AML-193 (cell line): ENCODE measurements around the gene CBX8.
A peak's percentile ranks its signal among the peaks of the same experiment; 100 is the strongest.

Experiments used
- DNase-seq, 2 experiments: peaks; one replicate each; lab custom pipeline; 2025; lab: John Stamatoyannopoulos, UW

The CBX8 gene

GRCh38 chr17:79819534-79820276 lies 22.8 kb upstream of the CBX8 start:
- no peak for DNase-seq

- DNase-seq = no peak
Observed at GRCh38 chr17:79819085-79819484, 22.2 kb upstream of the CBX8 start.

GRCh38 chr17:79818026-79818758 lies 21.3 kb upstream of the CBX8 start:
- no peak for DNase-seq

GRCh38 chr17:79815836-79816461 lies 19.1 kb upstream of the CBX8 start:
- DNase-seq = no peak

GRCh38 chr17:79814974-79815835 lies 18.3 kb upstream of the CBX8 start:
- DNase-seq = no peak

- no peak for DNase-seq
Observed at GRCh38 chr17:79814127-79814973, 17.5 kb upstream of the CBX8 start.

- DNase-seq = no peak
Observed at GRCh38 chr17:79813297-79814126, 16.6 kb upstream of the CBX8 start.

- no peak for DNase-seq
Observed at GRCh38 chr17:79812353-79813258, 15.7 kb upstream of the CBX8 start.

- DNase-seq = no peak
Observed at GRCh38 chr17:79811868-79812352, 15.0 kb upstream of the CBX8 start.

GRCh38 chr17:79811011-79811867 lies 14.4 kb upstream of the CBX8 start:
- DNase-seq = peak; percentile 55 to 58

- no peak for DNase-seq
Observed at GRCh38 chr17:79810130-79811010, 13.5 kb upstream of the CBX8 start.

GRCh38 chr17:79809530-79810129 lies 12.8 kb upstream of the CBX8 start:
- DNase-seq = no peak

- peak; percentile 50 to 55 for DNase-seq
Observed at GRCh38 chr17:79808763-79809529, 12.1 kb upstream of the CBX8 start.

GRCh38 chr17:79806863-79807720 lies 10.2 kb upstream of the CBX8 start:
- DNase-seq = no peak

- no peak for DNase-seq
Observed at GRCh38 chr17:79806446-79806760, 9.5 kb upstream of the CBX8 start.
